Astrocyte (in vitro differentiated cells and primary cell): ENCODE measurements around the gene PLCL2. TPM values are rescaled to one million over a fixed set of nuclear protein-coding genes. Genes with fewer than 3 reads are reported as not detected.

Experiments
- DNase-seq: peaks from one replicate; pipeline ENCODE4 v3.0.0-alpha.2; 2010; ENCODE audit warnings: low read depth
- FAIRE-seq: peaks from 2 replicates; lab custom pipeline; 2011; peaks lifted over from hg19 to GRCh38; lab: Jason Lieb, UNC
- H2AFZ ChIP-seq: 2 replicates; pipeline ENCODE4 v1.6.0; 2012; ENCODE audit warnings: low read depth, low read length, inconsistent platforms
- H3K27ac ChIP-seq: 2 replicates; pipeline ENCODE4 v1.5.1; 2011; ENCODE audit warnings: low read depth, low read length, inconsistent platforms
- H3K27me3 ChIP-seq: 2 replicates; pipeline ENCODE4 v1.6.0; 2011; ENCODE audit warnings: low read length, inconsistent platforms; ENCODE audit not compliant: insufficient read depth
- H3K36me3 ChIP-seq: 2 replicates; pipeline ENCODE4 v1.5.1; 2011; ENCODE audit warnings: low read length, inconsistent platforms; ENCODE audit not compliant: insufficient read depth
- H3K4me1 ChIP-seq: 2 replicates; pipeline ENCODE4 v1.5.1; 2011; ENCODE audit warnings: low read length, inconsistent platforms; ENCODE audit not compliant: insufficient read depth
- H3K4me2 ChIP-seq: 2 replicates; pipeline ENCODE4 v1.6.0; 2012; ENCODE audit warnings: low read length, inconsistent platforms
- H3K4me3 ChIP-seq: 2 replicates; pipeline ENCODE4 v1.5.1; 2011; ENCODE audit warnings: low read depth, mild to moderate bottlenecking, low read length, inconsistent platforms; ENCODE audit not compliant: insufficient read depth
- H3K79me2 ChIP-seq: 2 replicates; pipeline ENCODE4 v1.6.0; 2012; ENCODE audit warnings: mild to moderate bottlenecking, low read length, inconsistent platforms; ENCODE audit not compliant: insufficient read depth
- H3K9ac ChIP-seq: 2 replicates; pipeline ENCODE4 v1.6.0; 2012; ENCODE audit warnings: mild to moderate bottlenecking, low read length, inconsistent platforms
- H3K9me3 ChIP-seq: 2 replicates; pipeline ENCODE4 v1.5.1; 2012; ENCODE audit warnings: low read depth, mild to moderate bottlenecking, low read length, inconsistent platforms; ENCODE audit not compliant: insufficient read depth
- H4K20me1 ChIP-seq: 2 replicates; pipeline ENCODE4 v1.6.0; 2012; ENCODE audit warnings: low read length, inconsistent platforms; ENCODE audit not compliant: insufficient read depth
- H3K27ac Mint-ChIP-seq: one replicate; pipeline ENCODE4 v1.8.0; 2021; ENCODE audit warnings: mild to moderate bottlenecking, mixed read lengths; ENCODE audit not compliant: unreplicated experiment
- H3K27me3 Mint-ChIP-seq: one replicate; pipeline ENCODE4 v1.8.0; 2021; ENCODE audit warnings: low read depth, mixed read lengths; ENCODE audit not compliant: unreplicated experiment
- H3K36me3 Mint-ChIP-seq: one replicate; pipeline ENCODE4 v1.8.0; 2021; ENCODE audit warnings: low read depth, mixed read lengths; ENCODE audit not compliant: unreplicated experiment
- H3K4me1 Mint-ChIP-seq: one replicate; pipeline ENCODE4 v1.8.0; 2021; ENCODE audit warnings: low read depth, mixed read lengths; ENCODE audit not compliant: unreplicated experiment
- H3K4me3 Mint-ChIP-seq: one replicate; pipeline ENCODE4 v1.8.0; 2021; ENCODE audit warnings: mild to moderate bottlenecking, moderate library complexity, mixed read lengths; ENCODE audit not compliant: unreplicated experiment
- H3K9me3 Mint-ChIP-seq: one replicate; pipeline ENCODE4 v1.8.0; 2021; ENCODE audit warnings: mild to moderate bottlenecking, mixed read lengths; ENCODE audit not compliant: unreplicated experiment
- CTCF ChIP-seq: IDR thresholded peaks from 2 replicates; pipeline ENCODE4 v1.5.1; 2011; ENCODE audit warnings: low read depth, mild to moderate bottlenecking, inconsistent platforms, low read length, moderate library complexity; ENCODE audit not compliant: insufficient read depth
- EZH2 ChIP-seq: IDR thresholded peaks from 2 replicates; pipeline ENCODE4 v1.6.1; 2012; ENCODE audit warnings: mild to moderate bottlenecking, low read length, inconsistent platforms; ENCODE audit not compliant: insufficient read depth
- total RNA-seq: library from RNA; stranded (reverse); gene quantifications from 2 replicates; pipeline ENCODE4 v1.2.1, GENCODE V29; 2021

The PLCL2 gene
- total RNA-seq, 1 donor from 2014 or later, result 3.9 TPM

- Mint-ChIP-seq H3K4me1 (no peaks in the 10 kb centered on the region), H3K9me3 (no peaks in the 10 kb centered on the region), H3K4me3 (no peak overlapping the region), H3K36me3 (peaks cover 1% of the 10 kb centered on the region), H3K27me3 (no peaks in the 10 kb centered on the region), H3K27ac (no peak overlapping the region)
- Histone ChIP-seq H3K9me3 (no peaks in the 10 kb centered on the region), H4K20me1 (no peaks in the 10 kb centered on the region), H2AFZ (no peak overlapping the region), H3K27me3 (no peaks in the 10 kb centered on the region), H3K79me2 (no peaks in the 10 kb centered on the region), H3K27ac (no peak overlapping the region), H3K4me2 (no peak overlapping the region), H3K4me1 (no peaks in the 10 kb centered on the region), H3K4me3 (no peak overlapping the region), H3K9ac (no peak overlapping the region), H3K36me3 (no peaks in the 10 kb centered on the region)
- DNase-seq (no peak), FAIRE-seq (no peak)
- no peak for TF ChIP-seq CTCF
- no peak for TF ChIP-seq EZH2
Observed at GRCh38 chr3:17077606-17078005, 192.9 kb downstream of the PLCL2 start.

GRCh38 chr3:17078926-17079465 lies 194.2 kb downstream of the PLCL2 start:
- no peak overlapping the region for H3K4me3 Mint-ChIP-seq
- Histone ChIP-seq H3K27ac (no peak overlapping the region), H4K20me1 (no peaks in the 10 kb centered on the region), H3K36me3 (no peaks in the 10 kb centered on the region), H3K4me3 (no peak overlapping the region), H3K9ac (no peak overlapping the region), H3K4me2 (no peak overlapping the region), H2AFZ (no peak overlapping the region), H3K9me3 (no peaks in the 10 kb centered on the region), H3K4me1 (no peaks in the 10 kb centered on the region), H3K27me3 (no peaks in the 10 kb centered on the region), H3K79me2 (no peaks in the 10 kb centered on the region)
- DNase-seq, result no peak
- FAIRE-seq, result no peak
- no peak overlapping the region for H3K27ac Mint-ChIP-seq
- no peaks in the 10 kb centered on the region for H3K27me3 Mint-ChIP-seq
- no peak for TF ChIP-seq CTCF
- TF ChIP-seq EZH2, result no peak
- H3K36me3 Mint-ChIP-seq, result no peaks in the 10 kb centered on the region
- H3K4me1 Mint-ChIP-seq, result no peaks in the 10 kb centered on the region
- H3K9me3 Mint-ChIP-seq, result no peaks in the 10 kb centered on the region

- no peak overlapping the region for H3K4me3 Mint-ChIP-seq
Observed at GRCh38 chr3:17079933-17080332, 195.2 kb downstream of the PLCL2 start.

More at GRCh38 chr3:17079933-17080332, 195.2 kb downstream of the PLCL2 start:
- Histone ChIP-seq H2AFZ (no peak overlapping the region), H3K27me3 (no peaks in the 10 kb centered on the region), H3K4me3 (no peak overlapping the region), H4K20me1 (no peaks in the 10 kb centered on the region), H3K27ac (no peak overlapping the region), H3K79me2 (no peaks in the 10 kb centered on the region), H3K9ac (no peak overlapping the region), H3K4me2 (no peak overlapping the region), H3K36me3 (no peaks in the 10 kb centered on the region), H3K4me1 (no peaks in the 10 kb centered on the region), H3K9me3 (no peaks in the 10 kb centered on the region)
- TF ChIP-seq EZH2 (no peak), CTCF (no peak)
- H3K27ac Mint-ChIP-seq, result no peak overlapping the region
- H3K9me3 Mint-ChIP-seq, result no peaks in the 10 kb centered on the region
- no peak for FAIRE-seq
- no peak for DNase-seq
- no peaks in the 10 kb centered on the region for H3K4me1 Mint-ChIP-seq
- no peaks in the 10 kb centered on the region for H3K36me3 Mint-ChIP-seq
- no peaks in the 10 kb centered on the region for H3K27me3 Mint-ChIP-seq
